Osteocyte (in vitro differentiated cells): ENCODE results near the gene GDF7. TPM values are rescaled to one million over a fixed set of nuclear protein-coding genes. Genes with fewer than 3 reads are reported as not detected.

Source experiments
- DNase-seq: peaks from one replicate; pipeline ENCODE4 v3.0.0; 2021; ENCODE audit warnings: mixed read lengths; ENCODE audit not compliant: unreplicated experiment; ENCODE audit errors: extremely low spot score
- H3K27ac Mint-ChIP-seq: one replicate; pipeline ENCODE4 v1.8.0; 2021; ENCODE audit warnings: mild to moderate bottlenecking, mixed read lengths; ENCODE audit not compliant: unreplicated experiment
- H3K27me3 Mint-ChIP-seq: one replicate; pipeline ENCODE4 v1.8.0; 2021; ENCODE audit warnings: mixed read lengths; ENCODE audit not compliant: unreplicated experiment
- H3K36me3 Mint-ChIP-seq: one replicate; pipeline ENCODE4 v1.8.0; 2021; ENCODE audit warnings: mixed read lengths; ENCODE audit not compliant: unreplicated experiment
- H3K4me1 Mint-ChIP-seq: one replicate; pipeline ENCODE4 v1.8.0; 2021; ENCODE audit warnings: mixed read lengths; ENCODE audit not compliant: unreplicated experiment
- H3K4me3 Mint-ChIP-seq: one replicate; pipeline ENCODE4 v1.8.0; 2021; ENCODE audit warnings: mild to moderate bottlenecking, moderate library complexity, mixed read lengths; ENCODE audit not compliant: unreplicated experiment
- H3K9me3 Mint-ChIP-seq: one replicate; pipeline ENCODE4 v1.8.0; 2021; ENCODE audit warnings: mixed read lengths; ENCODE audit not compliant: unreplicated experiment
- CTCF ChIP-seq: fragments of 200-600 bp; sonication (generic); IDR thresholded peaks from 2 replicates; pipeline ENCODE4 v1.5.0; 2021; ENCODE audit warnings: antibody characterized with exemption, mild to moderate bottlenecking, moderate library complexity
- total RNA-seq: library from RNA; stranded (reverse); gene quantifications from 2 replicates; pipeline ENCODE4 v1.2.1, GENCODE V29; 2021

Gene GDF7
- total RNA-seq, 1 donor from 2014 or later = 10.1 TPM

GRCh38 chr2:20625491-20626391 lies 41.2 kb upstream of the GDF7 start:
- TF ChIP-seq CTCF = no peak
- Mint-ChIP-seq H3K4me3 (no peak overlapping the region), H3K9me3 (no peaks in the 10 kb centered on the region), H3K36me3 (peaks cover 11% of the 10 kb centered on the region), H3K27ac (no peak overlapping the region), H3K27me3 (no peaks in the 10 kb centered on the region), H3K4me1 (peaks cover 23% of the 10 kb centered on the region)
- no peak for DNase-seq

- TF ChIP-seq CTCF = no peak
- Mint-ChIP-seq H3K4me3 (no peak overlapping the region), H3K27ac (no peak overlapping the region), H3K27me3 (no peaks in the 10 kb centered on the region), H3K4me1 (peaks cover 22% of the 10 kb centered on the region), H3K36me3 (peaks cover 9% of the 10 kb centered on the region), H3K9me3 (no peaks in the 10 kb centered on the region)
- no peak for DNase-seq
Measured at GRCh38 chr2:20626392-20626697, 40.6 kb upstream of the GDF7 start.

- DNase-seq = no peak
- Mint-ChIP-seq H3K4me3 (no peak overlapping the region), H3K27ac (no peak overlapping the region), H3K27me3 (no peaks in the 10 kb centered on the region), H3K36me3 (peaks cover 13% of the 10 kb centered on the region), H3K4me1 (peaks cover 22% of the 10 kb centered on the region), H3K9me3 (no peaks in the 10 kb centered on the region)
- no peak for TF ChIP-seq CTCF
Measured at GRCh38 chr2:20626698-20627513, 40.0 kb upstream of the GDF7 start.

- H3K4me1 Mint-ChIP-seq = peaks cover 22% of the 10 kb centered on the region
- H3K36me3 Mint-ChIP-seq = peaks cover 9% of the 10 kb centered on the region
- H3K27me3 Mint-ChIP-seq = no peaks in the 10 kb centered on the region
- H3K9me3 Mint-ChIP-seq = no peaks in the 10 kb centered on the region
- no peak for TF ChIP-seq CTCF
- H3K27ac Mint-ChIP-seq = no peak overlapping the region
- H3K4me3 Mint-ChIP-seq = no peak overlapping the region
- no peak for DNase-seq
Measured at GRCh38 chr2:20627712-20628380, 39.1 kb upstream of the GDF7 start.
